Endodermal cell (in vitro differentiated cells): ENCODE results near the gene RAPGEF2. TPM values are rescaled to one million over a fixed set of nuclear protein-coding genes. Genes with fewer than 3 reads are reported as not detected.
A peak's percentile ranks its signal among the peaks of the same experiment; 100 is the strongest.

Experiments
- DNase-seq: peaks from one replicate; pipeline ENCODE4 v3.0.0-alpha.2; 2017
- H3K27ac ChIP-seq: 2 replicates; pipeline ENCODE4 v1.5.1; 2013; ENCODE audit warnings: mild to moderate bottlenecking, low read depth, low read length, moderate library complexity
- H3K27me3 ChIP-seq: 2 replicates; pipeline ENCODE4 v1.6.1; 2013; ENCODE audit warnings: mild to moderate bottlenecking, low read length, moderate library complexity; ENCODE audit not compliant: insufficient read depth, control insufficient read depth, poor library complexity, severe bottlenecking
- H3K36me3 ChIP-seq: 2 replicates; pipeline ENCODE4 v1.7.0; 2013; ENCODE audit warnings: mild to moderate bottlenecking, low read length, moderate library complexity; ENCODE audit not compliant: control insufficient read depth, insufficient read depth
- H3K4me1 ChIP-seq: one replicate; pipeline ENCODE4 v1.7.0; 2013; ENCODE audit warnings: low read length; ENCODE audit not compliant: control insufficient read depth, insufficient read depth
- H3K4me3 ChIP-seq: 2 replicates; pipeline ENCODE4 v1.5.1; 2013; ENCODE audit warnings: mild to moderate bottlenecking, low read length, moderate library complexity
- H3K9ac ChIP-seq: 2 replicates; pipeline ENCODE4 v1.6.1; 2013; ENCODE audit warnings: mild to moderate bottlenecking, low read length, moderate library complexity; ENCODE audit not compliant: poor library complexity, severe bottlenecking; ENCODE audit errors: extremely low read depth
- H3K9me3 ChIP-seq: 2 replicates; pipeline ENCODE4 v1.6.1; 2013; ENCODE audit warnings: mild to moderate bottlenecking, low read length, moderate library complexity; ENCODE audit not compliant: control insufficient read depth
- H3K27ac Mint-ChIP-seq: 2 replicates; pipeline ENCODE4 v1.8.0; 2020; ENCODE audit warnings: mixed read lengths
- H3K27me3 Mint-ChIP-seq: 2 replicates; pipeline ENCODE4 v1.8.0; 2021; ENCODE audit warnings: mild to moderate bottlenecking, mixed read lengths; ENCODE audit not compliant: insufficient read depth
- H3K36me3 Mint-ChIP-seq: 2 replicates; pipeline ENCODE4 v1.8.0; 2020; ENCODE audit warnings: low read depth, mixed read lengths
- H3K4me1 Mint-ChIP-seq: 2 replicates; pipeline ENCODE4 v1.8.0; 2020; ENCODE audit warnings: mixed read lengths
- H3K4me3 Mint-ChIP-seq: 2 replicates; pipeline ENCODE4 v1.8.0; 2020; ENCODE audit warnings: mild to moderate bottlenecking, moderate library complexity, mixed read lengths
- H3K9me3 Mint-ChIP-seq: 2 replicates; pipeline ENCODE4 v1.8.0; 2020; ENCODE audit warnings: mild to moderate bottlenecking, mixed read lengths
- WGBS, 2 experiments: methylation state at CpG; one replicate each; pipeline versions ENCODE4 v1.1.5 to v1.1.7; 2013; ENCODE audit warnings: missing lambda C conversion rate in 2 of 2, mixed read lengths in 1 of 2; ENCODE audit not compliant: insufficient coverage in 1 of 2, insufficient read length in 1 of 2; 5-methylcytosine and 5-hydroxymethylcytosine counted together
- total RNA-seq, 2 donors: library from RNA; stranded (reverse); fragmentation: NEBNext Ultra II Directional in 1 of 2; extraction: Animal tissue kit (Norgen Biotek cat#: 25700) in 1 of 2; gene quantifications; 2 replicates in 1 of 2; 3 replicates in 1 of 2; pipeline ENCODE4 v1.2.1, GENCODE V29; 2021
- TF ChIP-seq, protein P1 (sequence below): fragments of 200-600 bp; sonication (generic); conservative IDR thresholded peaks from 2 replicates; pipeline ENCODE4 v1.5.0; 2021; ENCODE audit warnings: antibody characterized with exemption, mild to moderate bottlenecking

RAPGEF2 gene
- total RNA-seq, 2 donors from 2014 or later: 63.4 to 78.2 TPM

DNA sequence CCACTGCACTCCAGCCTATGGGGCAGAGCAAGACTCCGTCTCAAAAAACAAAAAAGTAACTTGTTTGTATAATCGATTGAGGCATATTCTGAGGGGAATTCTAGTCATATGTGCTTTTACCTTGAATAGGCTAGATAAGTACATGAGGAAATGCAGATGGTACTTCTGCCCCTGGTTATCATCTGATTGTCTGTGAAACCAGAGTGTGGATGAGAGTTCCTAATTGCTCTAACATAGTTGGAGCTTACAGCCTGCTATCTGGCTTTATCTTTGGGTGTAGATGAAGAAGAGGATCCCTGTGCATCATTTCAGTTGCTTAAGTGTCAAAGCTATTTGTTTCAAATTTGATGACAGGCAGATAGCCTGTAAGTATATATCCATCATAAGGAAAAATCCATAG lies 205.1 kb downstream of the RAPGEF2 start:
- Histone ChIP-seq H3K27ac (no peak overlapping the region), H3K9ac (no peak overlapping the region)
- H3K36me3 Mint-ChIP-seq: peaks cover 23% of the 10 kb centered on the region

DNA sequence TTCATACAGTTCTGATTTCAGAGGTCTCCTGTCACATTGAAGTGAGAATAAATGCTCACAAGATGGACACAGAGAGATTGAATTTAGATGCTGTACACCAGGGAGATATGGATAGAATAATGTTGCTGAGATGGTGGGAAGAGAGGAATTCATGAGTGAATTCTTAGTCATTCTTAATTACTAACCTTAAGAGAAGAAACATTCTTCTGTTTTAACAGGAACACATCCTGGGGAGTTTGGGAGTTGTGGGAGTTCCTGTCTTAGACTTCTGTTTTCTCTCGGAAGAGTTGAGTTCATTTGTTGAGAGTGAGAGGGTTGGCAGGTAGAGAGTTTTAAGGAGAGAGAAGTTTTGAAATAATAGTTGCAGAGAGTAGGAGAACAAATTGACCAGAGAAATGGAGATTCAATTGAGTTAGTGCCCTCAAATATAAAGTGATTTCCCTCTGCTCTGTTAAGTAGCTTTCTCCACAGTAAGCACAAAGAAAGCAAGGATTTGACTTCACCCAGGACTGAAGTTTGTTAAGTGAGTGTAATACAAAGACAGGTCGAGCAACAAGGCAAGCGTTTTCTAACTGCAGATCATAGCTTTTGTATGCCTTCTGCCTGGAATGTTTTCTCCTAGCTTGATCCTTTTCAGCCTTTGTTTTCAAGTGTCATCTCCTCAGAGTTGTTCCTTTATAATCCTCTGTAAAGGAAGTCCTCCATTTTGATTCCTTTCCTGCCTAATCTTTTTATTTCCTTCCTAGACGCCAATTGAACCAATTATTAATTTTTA lies 205.9 kb downstream of the RAPGEF2 start:
- Histone ChIP-seq H3K36me3 (peaks cover 11% of the 10 kb centered on the region), H3K9ac (no peak overlapping the region), H3K9me3 (no peaks in the 10 kb centered on the region), H3K4me3 (no peak overlapping the region), H3K27me3 (no peaks in the 10 kb centered on the region), H3K4me1 (no peaks in the 10 kb centered on the region), H3K27ac (peak overlapping the region; percentile 88)
- Mint-ChIP-seq H3K4me1 (peaks cover 17% of the 10 kb centered on the region), H3K27me3 (no peaks in the 10 kb centered on the region), H3K4me3 (no peak overlapping the region), H3K27ac (peak overlapping the region; percentile 74), H3K36me3 (peaks cover 24% of the 10 kb centered on the region), H3K9me3 (no peaks in the 10 kb centered on the region)
- 64 to 77% methylated on average over 3 to 4 of the region's 4 CpGs for WGBS, 2 experiments
- DNase-seq: no peak
- TF ChIP-seq, protein P1, sequence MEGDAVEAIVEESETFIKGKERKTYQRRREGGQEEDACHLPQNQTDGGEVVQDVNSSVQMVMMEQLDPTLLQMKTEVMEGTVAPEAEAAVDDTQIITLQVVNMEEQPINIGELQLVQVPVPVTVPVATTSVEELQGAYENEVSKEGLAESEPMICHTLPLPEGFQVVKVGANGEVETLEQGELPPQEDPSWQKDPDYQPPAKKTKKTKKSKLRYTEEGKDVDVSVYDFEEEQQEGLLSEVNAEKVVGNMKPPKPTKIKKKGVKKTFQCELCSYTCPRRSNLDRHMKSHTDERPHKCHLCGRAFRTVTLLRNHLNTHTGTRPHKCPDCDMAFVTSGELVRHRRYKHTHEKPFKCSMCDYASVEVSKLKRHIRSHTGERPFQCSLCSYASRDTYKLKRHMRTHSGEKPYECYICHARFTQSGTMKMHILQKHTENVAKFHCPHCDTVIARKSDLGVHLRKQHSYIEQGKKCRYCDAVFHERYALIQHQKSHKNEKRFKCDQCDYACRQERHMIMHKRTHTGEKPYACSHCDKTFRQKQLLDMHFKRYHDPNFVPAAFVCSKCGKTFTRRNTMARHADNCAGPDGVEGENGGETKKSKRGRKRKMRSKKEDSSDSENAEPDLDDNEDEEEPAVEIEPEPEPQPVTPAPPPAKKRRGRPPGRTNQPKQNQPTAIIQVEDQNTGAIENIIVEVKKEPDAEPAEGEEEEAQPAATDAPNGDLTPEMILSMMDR: no peak

More for the DNA sequence above, 205.1 kb downstream of the RAPGEF2 start:
- no peak overlapping the region for H3K27ac Mint-ChIP-seq
- TF ChIP-seq, protein P1: no peak
- no peaks in the 10 kb centered on the region for H3K27me3 ChIP-seq
- H3K4me3 ChIP-seq: no peak overlapping the region
- no peak for DNase-seq
- H3K9me3 ChIP-seq: no peaks in the 10 kb centered on the region
- 65 to 86% methylated on average over 2 of the region's 2 CpGs for WGBS, 2 experiments
- H3K27me3 Mint-ChIP-seq: no peaks in the 10 kb centered on the region
- H3K4me3 Mint-ChIP-seq: no peak overlapping the region
- no peaks in the 10 kb centered on the region for H3K9me3 Mint-ChIP-seq
- peaks cover 17% of the 10 kb centered on the region for H3K4me1 Mint-ChIP-seq
- peaks cover 9% of the 10 kb centered on the region for H3K36me3 ChIP-seq
- H3K4me1 ChIP-seq: no peaks in the 10 kb centered on the region

DNA sequence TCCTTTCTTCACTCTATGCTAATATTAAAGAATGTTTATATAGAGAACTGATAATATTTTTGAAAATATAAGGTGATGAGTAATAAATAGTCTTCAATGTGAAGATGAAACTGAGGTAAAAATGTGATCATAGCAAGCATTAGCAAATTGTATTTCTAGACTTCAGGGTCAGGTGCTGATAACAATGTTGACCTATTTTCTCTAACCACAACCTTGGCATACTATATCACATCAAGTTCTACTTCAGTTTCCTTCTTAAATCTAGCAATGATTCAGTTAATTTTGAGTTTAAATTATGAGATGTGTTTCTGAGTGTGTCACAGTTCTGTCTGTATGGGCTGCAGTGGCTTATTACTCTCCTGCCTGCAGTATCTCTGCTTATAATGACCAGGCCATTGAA lies 209.4 kb downstream of the RAPGEF2 start:
- H3K27ac Mint-ChIP-seq: no peak overlapping the region
- H3K36me3 Mint-ChIP-seq: peaks cover 36% of the 10 kb centered on the region
- H3K9me3 Mint-ChIP-seq: peaks cover 3% of the 10 kb centered on the region
- H3K4me3 ChIP-seq: no peak overlapping the region
- no peak for DNase-seq
- H3K4me1 Mint-ChIP-seq: peaks cover 17% of the 10 kb centered on the region
- H3K4me1 ChIP-seq: no peaks in the 10 kb centered on the region
- H3K9ac ChIP-seq: no peak overlapping the region
- H3K27ac ChIP-seq: no peak overlapping the region
- TF ChIP-seq, protein P1: no peak
- H3K27me3 Mint-ChIP-seq: no peaks in the 10 kb centered on the region
- no peak overlapping the region for H3K4me3 Mint-ChIP-seq
- no peaks in the 10 kb centered on the region for H3K27me3 ChIP-seq
- H3K9me3 ChIP-seq: no peaks in the 10 kb centered on the region
- peaks cover 26% of the 10 kb centered on the region for H3K36me3 ChIP-seq
